ENCODE data around the gene TOPAZ1.

TOPAZ1 gene

DNA sequence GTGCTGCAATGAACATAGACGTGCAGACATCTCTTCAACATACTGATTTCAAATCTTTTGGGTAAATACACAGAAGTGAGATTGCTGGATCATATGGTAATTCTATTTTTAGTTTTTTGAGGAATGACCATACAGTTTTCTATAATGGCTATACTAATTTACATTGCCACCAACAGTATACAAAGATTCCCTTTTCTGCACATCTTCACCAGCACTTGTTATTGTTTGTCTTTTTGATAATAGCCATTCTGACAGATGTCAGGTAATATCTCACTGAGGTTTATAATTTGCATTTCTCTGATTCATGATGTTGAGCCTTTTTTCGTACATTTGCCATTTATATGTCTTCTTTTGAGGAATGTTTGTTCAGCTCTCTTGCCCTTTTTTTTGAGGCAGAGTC lies 30.5 kb downstream of the TOPAZ1 start:
- TF ChIP-seq, protein P1, sequence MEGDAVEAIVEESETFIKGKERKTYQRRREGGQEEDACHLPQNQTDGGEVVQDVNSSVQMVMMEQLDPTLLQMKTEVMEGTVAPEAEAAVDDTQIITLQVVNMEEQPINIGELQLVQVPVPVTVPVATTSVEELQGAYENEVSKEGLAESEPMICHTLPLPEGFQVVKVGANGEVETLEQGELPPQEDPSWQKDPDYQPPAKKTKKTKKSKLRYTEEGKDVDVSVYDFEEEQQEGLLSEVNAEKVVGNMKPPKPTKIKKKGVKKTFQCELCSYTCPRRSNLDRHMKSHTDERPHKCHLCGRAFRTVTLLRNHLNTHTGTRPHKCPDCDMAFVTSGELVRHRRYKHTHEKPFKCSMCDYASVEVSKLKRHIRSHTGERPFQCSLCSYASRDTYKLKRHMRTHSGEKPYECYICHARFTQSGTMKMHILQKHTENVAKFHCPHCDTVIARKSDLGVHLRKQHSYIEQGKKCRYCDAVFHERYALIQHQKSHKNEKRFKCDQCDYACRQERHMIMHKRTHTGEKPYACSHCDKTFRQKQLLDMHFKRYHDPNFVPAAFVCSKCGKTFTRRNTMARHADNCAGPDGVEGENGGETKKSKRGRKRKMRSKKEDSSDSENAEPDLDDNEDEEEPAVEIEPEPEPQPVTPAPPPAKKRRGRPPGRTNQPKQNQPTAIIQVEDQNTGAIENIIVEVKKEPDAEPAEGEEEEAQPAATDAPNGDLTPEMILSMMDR (IDR thresholded peaks at IDR 0.05) = no peak
- Histone ChIP-seq H3K4me3 (no peak overlapping the region), H3K27ac (no peak overlapping the region)
- no peak for DNase-seq (ENCODE audit: low spot score)

DNA sequence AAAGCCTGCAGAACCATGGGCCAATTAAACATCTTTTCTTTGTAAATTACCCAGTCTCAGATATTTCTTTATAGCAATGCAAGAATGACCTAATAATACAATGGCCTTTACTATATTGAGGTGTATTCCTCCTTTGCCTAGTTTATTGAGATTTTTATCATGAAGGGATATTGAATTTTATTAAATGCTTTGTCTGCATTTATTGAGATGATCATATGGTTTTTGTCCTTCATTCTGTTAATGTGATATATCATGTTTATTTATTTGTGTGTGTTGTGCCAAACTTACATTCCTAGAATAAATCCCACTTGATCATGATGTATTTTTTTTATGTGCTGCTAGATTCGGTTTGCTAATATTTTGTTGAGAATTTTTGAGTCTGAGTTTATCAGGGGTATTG lies 36.2 kb downstream of the TOPAZ1 start:
- Histone ChIP-seq H3K4me3 (no peak overlapping the region), H3K27ac (no peak overlapping the region)
- DNase-seq (ENCODE audit: low spot score) = no peak
- TF ChIP-seq, protein P1 (IDR thresholded peaks at IDR 0.05) = no peak

DNA sequence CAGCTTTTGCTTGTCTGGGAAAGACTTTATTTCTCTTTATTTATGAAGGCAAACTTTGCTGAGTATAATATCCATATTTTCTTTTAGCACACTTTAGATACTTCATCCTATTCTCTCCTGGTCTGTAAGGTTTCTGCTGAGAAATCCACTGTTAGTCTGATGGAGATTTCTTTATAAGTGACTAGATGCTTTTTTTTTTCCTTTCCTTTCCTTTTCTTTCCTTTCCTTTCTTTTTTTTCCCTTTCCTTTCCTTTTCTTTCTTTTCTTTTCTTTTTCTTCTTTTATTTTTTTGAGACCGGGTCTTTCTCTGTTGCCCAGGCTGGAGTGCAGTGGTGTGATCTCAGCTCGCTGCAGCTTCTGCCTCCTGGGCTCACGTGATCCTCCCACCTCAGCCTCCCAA lies 38.4 kb downstream of the TOPAZ1 start:
- TF ChIP-seq, protein P1 (IDR thresholded peaks at IDR 0.05) = no peak
- no peak for DNase-seq (ENCODE audit: low spot score)
- Histone ChIP-seq H3K27ac (no peak overlapping the region), H3K4me3 (no peak overlapping the region)

DNA sequence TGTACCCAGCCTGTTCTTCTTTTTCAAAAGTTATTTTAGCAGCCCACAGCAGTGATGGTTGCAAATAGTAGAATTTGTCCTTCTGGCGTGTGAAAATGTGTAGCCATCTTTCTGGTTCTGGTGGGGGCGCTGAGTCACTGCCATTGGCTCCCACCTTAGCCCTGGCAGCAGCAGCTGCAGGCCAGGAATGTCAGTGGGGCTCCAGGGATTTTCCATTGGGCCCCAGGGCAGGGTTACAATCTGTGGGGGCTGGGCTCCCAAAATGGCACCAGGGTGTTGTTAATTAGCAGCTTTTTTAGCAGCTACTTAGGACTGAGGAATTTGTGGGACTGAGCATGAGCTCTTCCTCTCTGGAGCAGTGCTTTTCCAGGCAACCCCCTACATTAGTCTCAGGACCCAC lies 38.9 kb downstream of the TOPAZ1 start:
- no peak overlapping the region for H3K4me3 ChIP-seq
- no peak for DNase-seq (ENCODE audit: low spot score)
- H3K27ac ChIP-seq = no peak overlapping the region
- TF ChIP-seq, protein P1 (IDR thresholded peaks at IDR 0.05) = no peak

DNA sequence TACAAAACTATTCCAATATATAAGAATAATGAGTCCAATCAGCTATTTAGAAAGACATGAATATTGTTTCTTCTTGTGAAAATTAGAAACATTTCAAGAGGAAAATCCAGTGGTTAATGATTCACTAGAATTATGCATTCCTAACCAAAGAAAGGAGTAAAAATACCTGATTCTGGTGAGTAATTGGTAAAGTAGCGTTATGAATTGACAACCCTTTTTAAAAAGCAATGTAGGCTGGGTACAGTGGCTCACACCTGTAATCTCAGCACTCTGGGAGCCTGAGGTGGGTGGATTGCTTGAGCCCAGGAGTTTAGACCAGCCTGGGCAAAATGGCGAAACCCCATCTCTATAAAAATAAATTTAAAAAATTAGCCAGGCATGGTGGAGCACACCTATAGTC lies 43.3 kb downstream of the TOPAZ1 start:
- TF ChIP-seq, protein P1 (IDR thresholded peaks at IDR 0.05) = no peak
- DNase-seq (ENCODE audit: low spot score) = no peak
- Histone ChIP-seq H3K27ac (no peak overlapping the region), H3K4me3 (no peak overlapping the region)

DNA sequence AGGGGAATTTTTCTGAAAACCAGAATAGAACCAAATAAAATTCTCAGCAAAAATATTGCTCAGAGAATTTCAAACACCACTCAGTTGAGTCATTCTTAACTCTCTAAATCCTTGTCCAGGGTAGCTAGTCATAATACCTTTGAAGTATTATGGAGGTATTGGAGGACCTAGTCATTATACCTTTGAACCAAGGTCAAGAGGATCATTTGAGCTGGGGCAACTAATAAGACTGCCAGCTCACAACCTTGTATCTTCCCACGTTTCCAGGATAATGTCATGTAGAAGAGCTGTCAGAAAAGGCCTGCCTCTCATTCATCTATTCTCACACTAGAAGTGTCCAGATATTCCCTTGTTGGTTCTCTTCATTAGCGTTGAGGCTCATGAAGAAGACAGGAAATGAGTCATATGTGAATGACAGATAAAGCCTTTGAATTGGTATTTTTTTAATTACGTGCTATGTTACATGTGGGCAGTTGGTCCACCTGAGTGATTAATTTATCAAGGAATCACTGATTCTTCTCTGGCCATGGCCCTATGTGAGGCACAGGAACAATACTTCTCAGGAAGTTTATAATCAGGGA lies 48.3 kb downstream of the TOPAZ1 start:
- TF ChIP-seq, protein P1 (IDR thresholded peaks at IDR 0.05) = no peak
- no peak for DNase-seq (ENCODE audit: low spot score)
- no peak overlapping the region for H3K27ac ChIP-seq
- H3K4me3 ChIP-seq = no peak overlapping the region

DNA sequence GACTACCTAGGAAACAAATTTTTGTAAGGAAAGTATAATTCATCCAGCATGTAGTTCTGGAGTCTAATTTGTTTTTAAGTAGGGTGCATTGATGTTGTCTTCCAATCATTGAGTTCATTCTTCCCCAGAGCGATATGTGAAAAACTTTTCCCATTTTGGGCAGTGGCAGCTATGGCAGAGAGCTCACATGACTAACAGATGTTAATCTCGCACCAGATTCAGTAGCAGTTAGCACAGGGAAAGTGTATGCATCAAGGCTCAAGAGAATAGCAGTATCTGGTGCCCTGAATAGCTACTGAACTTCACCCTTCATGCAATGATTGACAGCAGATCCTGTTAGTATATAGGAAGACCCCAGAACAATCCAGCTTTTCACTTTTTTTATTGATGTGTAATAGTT lies 50.6 kb downstream of the TOPAZ1 start:
- no peak for DNase-seq (ENCODE audit: low spot score)
- Histone ChIP-seq H3K4me3 (no peak overlapping the region), H3K27ac (no peak overlapping the region)
- TF ChIP-seq, protein P1 (IDR thresholded peaks at IDR 0.05) = no peak
